IgD-negative memory B cell (primary cell): Measurements from ENCODE around the gene C2orf81. TPM values are rescaled to one million over a fixed set of nuclear protein-coding genes. Genes with fewer than 3 reads are reported as not detected.
"Not testable (repeated sequence)": the region's sequence is repeated elsewhere in the genome, so short reads cannot be mapped to it uniquely, and the experiment has no call there.

Experiments used
- H3K27ac Mint-ChIP-seq, 3 donors: one replicate each; pipeline ENCODE4 v1.8.0; 2020 to 2022; ENCODE audit warnings: mild to moderate bottlenecking in 3 of 3, mixed read lengths in 3 of 3, moderate library complexity in 1 of 3
- H3K27me3 Mint-ChIP-seq: one replicate; pipeline ENCODE4 v1.8.0; 2021; ENCODE audit warnings: mixed read lengths
- H3K36me3 Mint-ChIP-seq: one replicate; pipeline ENCODE4 v1.8.0; 2020; ENCODE audit warnings: mild to moderate bottlenecking, mixed read lengths
- H3K4me1 Mint-ChIP-seq, 3 donors: one replicate each; pipeline ENCODE4 v1.8.0; 2020 to 2022; ENCODE audit warnings: mixed read lengths in 3 of 3, mild to moderate bottlenecking in 1 of 3
- H3K4me3 Mint-ChIP-seq, 4 donors: one replicate each; pipeline ENCODE4 v1.8.0; 2020 to 2022; ENCODE audit warnings: mild to moderate bottlenecking in 4 of 4, mixed read lengths in 4 of 4, moderate library complexity in 3 of 4
- H3K9me3 Mint-ChIP-seq, 3 donors: one replicate each; pipeline ENCODE4 v1.8.0; 2020 to 2021; ENCODE audit warnings: mixed read lengths in 3 of 3, mild to moderate bottlenecking in 1 of 3
- polyA plus RNA-seq: library from polyadenylated mRNA; unstranded; fragments of 300-500 nt; fragmentation: Illumina TruSeq; gene quantifications from one replicate; pipeline ENCODE4 v1.2.3, GENCODE V29; 2021

C2orf81 gene
- polyA plus RNA-seq: 5.6 TPM

DNA sequence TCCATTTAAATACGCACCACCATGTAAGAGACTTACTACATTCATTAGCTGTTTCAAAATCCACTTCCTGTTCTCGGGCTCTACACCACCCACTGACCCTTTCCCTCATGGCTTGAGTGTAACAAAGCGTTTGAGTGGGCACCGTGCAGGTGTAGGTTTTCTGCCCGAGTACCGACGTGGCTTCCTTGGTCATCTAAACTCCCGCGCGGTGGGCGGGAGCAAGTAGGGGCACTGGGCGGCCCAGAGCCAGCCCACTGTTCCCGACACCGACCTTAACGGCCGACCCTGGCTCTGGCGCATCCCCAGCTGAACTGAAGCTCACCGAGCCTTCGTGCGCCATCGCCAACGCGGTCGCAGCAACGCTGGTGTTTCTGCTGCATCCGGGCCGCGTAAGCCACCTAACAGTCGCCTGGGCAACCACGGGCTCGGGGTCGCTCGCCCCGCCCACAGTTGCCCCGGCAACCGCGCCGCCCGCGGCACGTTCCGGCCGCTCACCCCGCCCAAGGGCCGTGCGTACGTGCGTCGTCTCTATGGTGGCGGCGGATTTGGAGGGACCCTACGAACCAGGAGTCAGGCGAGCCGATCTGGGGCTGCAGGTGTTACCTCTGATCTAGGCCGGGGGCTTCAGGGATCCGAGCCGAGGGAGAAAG is at the start of gene C2orf81, which contains the start of gene WDR54:
Gene C2orf81 (minus strand): TSS at position 399 of the 650 bp plus-strand sequence. CDS start 59 bp downstream, at position 340.
Gene WDR54 (plus strand): TSS at position 510 of the 650 bp plus-strand sequence. CDS start 424 bp downstream, outside the sequence.
- no peaks in the 10 kb centered on the region for H3K9me3 Mint-ChIP-seq
- H3K36me3 Mint-ChIP-seq: peaks cover 2% of the 10 kb centered on the region
- H3K27ac Mint-ChIP-seq: peak within 1 kb of the TSS; percentile 97 to 100 (median 99)
- no peaks in the 10 kb centered on the region for H3K27me3 Mint-ChIP-seq
- H3K4me3 Mint-ChIP-seq: peak within 1 kb of the TSS; percentile 94 to 100 (median 97)
- peaks cover 10 to 30% (median 21%) of the 10 kb centered on the region in 3 donors for H3K4me1 Mint-ChIP-seq

- peaks cover 12 to 21% (median 13%) of the 10 kb centered on the region in 3 donors for H3K4me1 Mint-ChIP-seq
- H3K4me3 Mint-ChIP-seq: peak overlapping the region; percentile 30 to 87 (median 72)
- not testable (repeated sequence) for H3K27me3 Mint-ChIP-seq, H3K9me3 Mint-ChIP-seq, H3K36me3 Mint-ChIP-seq
- H3K27ac Mint-ChIP-seq: peak overlapping the region; percentile 67 to 96 (median 89)
Measured at GRCh38 chr2:74470742-74471141, 49.3 kb upstream of the C2orf81 start.

- no peaks in the 10 kb centered on the region for H3K9me3 Mint-ChIP-seq
- peaks cover 5 to 18% (median 12%) of the 10 kb centered on the region in 3 donors for H3K4me1 Mint-ChIP-seq
- no peaks in the 10 kb centered on the region for H3K36me3 Mint-ChIP-seq
- H3K27me3 Mint-ChIP-seq: no peaks in the 10 kb centered on the region
- peak overlapping the region in 1 of 3 donors; percentile 92 for H3K27ac Mint-ChIP-seq
- H3K4me3 Mint-ChIP-seq: peak overlapping the region; percentile 95 to 99 (median 99)
Measured at GRCh38 chr2:74464406-74464805, 43.0 kb upstream of the C2orf81 start.

DNA sequence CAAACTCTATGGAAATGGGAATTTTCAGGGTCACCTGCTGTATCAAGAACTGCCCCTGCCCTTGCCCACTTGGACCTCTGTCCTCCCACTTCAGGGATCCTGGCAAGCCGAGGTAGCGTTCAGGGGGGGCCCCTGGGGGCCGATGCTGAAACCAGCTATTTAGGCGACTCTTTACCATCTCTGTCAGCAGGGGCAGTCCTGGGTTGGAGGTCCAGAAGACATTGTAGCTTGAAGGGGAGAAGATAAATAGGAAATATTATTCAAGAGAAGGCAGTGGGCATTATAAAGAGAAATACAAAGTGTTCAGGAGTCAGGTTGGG is 41.3 kb upstream of the C2orf81 start:
- Mint-ChIP-seq H3K27me3 (no peaks in the 10 kb centered on the region), H3K4me3 (peak overlapping the region in 3 of 4 donors; percentile 34 to 90 (median 39)), H3K9me3 (no peaks in the 10 kb centered on the region), H3K4me1 (peaks cover 11 to 23% (median 20%) of the 10 kb centered on the region in 3 donors), H3K27ac (peak overlapping the region in 1 of 3 donors; percentile 71), H3K36me3 (no peaks in the 10 kb centered on the region)

DNA sequence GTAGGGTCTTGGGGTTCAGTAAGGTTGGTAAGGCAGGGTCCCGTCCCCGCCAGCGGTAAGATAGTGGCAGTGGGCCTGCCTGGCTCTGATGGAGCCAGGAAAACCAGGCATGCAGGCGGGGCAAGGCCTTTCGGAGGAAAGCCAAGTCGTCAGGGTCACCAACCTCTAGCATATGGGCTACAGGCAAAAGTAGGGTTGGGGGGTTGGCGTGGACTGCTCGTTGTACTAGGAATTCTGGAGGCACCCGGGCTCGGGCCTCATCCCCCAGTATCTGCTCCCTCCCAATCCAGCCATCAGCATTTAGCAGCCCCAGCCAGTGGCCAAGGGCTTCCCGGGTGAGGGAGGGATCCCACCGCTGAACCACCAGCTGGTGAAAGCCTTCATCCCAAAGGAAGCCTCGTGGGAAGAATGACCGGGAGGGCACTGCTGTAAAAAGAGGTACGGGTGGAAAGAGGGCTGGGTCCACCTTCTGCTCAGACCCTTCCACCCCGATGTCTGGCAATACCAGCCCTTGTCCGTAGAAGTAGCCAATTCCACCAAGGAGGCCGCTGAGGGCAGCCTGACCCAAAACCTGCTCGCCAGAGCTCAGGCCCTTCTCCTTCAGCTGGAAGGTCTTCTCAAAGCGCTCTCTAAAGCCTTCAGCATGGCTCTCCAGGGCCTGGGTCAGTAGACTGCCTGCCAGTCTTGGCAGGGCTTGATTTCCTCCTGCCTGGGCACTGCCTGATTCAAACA is 40.8 kb upstream of the C2orf81 start:
- Mint-ChIP-seq H3K4me3 (peak overlapping the region in 1 of 4 donors; percentile 90), H3K36me3 (no peaks in the 10 kb centered on the region), H3K9me3 (no peaks in the 10 kb centered on the region), H3K27ac (peak overlapping the region in 1 of 3 donors; percentile 5), H3K27me3 (no peaks in the 10 kb centered on the region), H3K4me1 (peaks cover 12 to 24% (median 20%) of the 10 kb centered on the region in 3 donors)

DNA sequence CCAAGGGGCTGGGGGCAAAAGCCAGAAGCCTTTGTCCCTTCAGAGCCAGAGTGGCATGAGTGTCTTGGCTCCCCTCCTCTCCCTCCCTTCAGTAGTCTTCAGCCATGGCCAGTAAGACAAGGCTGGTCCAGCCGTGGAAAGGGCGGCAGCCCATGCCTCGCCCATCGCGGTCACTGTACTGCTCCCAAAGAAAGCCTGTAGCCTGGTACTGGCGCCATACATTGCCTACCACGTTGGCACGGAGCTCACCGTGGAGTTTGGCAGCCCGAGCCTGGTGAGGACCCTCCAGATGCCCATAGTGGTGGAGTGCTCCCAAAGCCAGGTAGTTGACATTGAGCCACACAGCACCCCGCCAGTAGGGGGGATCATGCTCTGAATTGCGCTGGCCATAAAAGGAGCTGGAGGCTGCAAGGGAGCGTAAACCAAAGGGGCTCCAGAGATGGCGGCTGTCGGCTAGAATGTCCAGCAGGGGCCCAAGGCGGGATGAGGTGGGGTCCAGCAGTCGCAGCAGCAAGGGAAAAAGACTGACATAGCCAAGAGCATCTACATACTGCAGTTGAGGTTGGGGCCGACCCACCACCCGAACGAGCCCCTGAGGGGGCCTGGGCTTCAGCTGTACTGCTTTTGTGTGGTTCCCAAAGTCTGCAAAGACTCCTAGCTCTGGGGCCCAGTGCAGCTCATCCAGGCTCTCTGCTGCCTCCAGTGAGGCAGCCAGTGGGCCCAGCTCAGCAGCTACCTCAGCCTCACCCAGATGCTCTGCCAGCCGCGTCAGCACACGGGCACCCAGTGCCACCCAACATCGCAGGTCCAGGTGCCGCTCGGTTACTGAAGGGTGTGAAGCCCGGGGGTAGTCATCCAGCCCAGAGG is 40.0 kb upstream of the C2orf81 start:
- H3K27me3 Mint-ChIP-seq: no peaks in the 10 kb centered on the region
- H3K4me3 Mint-ChIP-seq: peak overlapping the region in 2 of 4 donors; percentile 46 to 90
- H3K9me3 Mint-ChIP-seq: no peaks in the 10 kb centered on the region
- peak overlapping the region in 1 of 3 donors; percentile 5 for H3K27ac Mint-ChIP-seq
- H3K36me3 Mint-ChIP-seq: no peaks in the 10 kb centered on the region
- H3K4me1 Mint-ChIP-seq: peaks cover 19 to 32% (median 28%) of the 10 kb centered on the region in 3 donors

GRCh38 chr2:74460187-74460586 is 38.8 kb upstream of the C2orf81 start:
- not testable (repeated sequence) for H3K9me3 Mint-ChIP-seq, H3K36me3 Mint-ChIP-seq, H3K27me3 Mint-ChIP-seq
- Mint-ChIP-seq H3K4me1 (peaks cover 25 to 36% (median 31%) of the 10 kb centered on the region in 3 donors), H3K27ac (peak overlapping the region in 1 of 3 donors; percentile 92), H3K4me3 (peak overlapping the region in 3 of 4 donors; percentile 57 to 90 (median 66))

- H3K27me3 Mint-ChIP-seq, H3K9me3 Mint-ChIP-seq, H3K36me3 Mint-ChIP-seq: not testable (repeated sequence)
- Mint-ChIP-seq H3K4me3 (peak overlapping the region; percentile 90 to 96 (median 96)), H3K4me1 (peaks cover 31 to 42% (median 36%) of the 10 kb centered on the region in 3 donors), H3K27ac (peak overlapping the region in 2 of 3 donors; percentile 33 to 92)
Measured at GRCh38 chr2:74459503-74460118, 38.2 kb upstream of the C2orf81 start.

DNA sequence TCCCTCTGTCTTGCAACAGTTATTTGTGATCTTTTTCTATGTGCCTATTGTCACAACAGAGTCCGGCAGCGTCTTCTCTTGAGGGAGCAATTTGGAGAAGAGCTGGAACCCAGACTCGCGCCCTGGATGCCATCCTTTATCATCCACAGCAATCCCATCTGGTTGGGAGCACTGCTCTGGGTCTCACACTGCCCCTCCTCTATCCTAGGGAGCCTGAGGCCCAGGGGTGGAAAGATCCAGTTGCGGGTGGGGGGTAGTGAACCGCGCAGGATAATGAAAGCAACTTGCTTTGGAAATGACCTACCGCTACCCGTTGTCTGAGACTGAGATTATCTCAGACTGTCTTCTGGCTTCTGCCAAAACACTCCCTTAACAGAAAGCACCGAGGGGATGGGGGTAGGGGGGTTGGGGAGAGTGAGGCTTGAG is 37.5 kb upstream of the C2orf81 start:
- Mint-ChIP-seq H3K9me3 (no peaks in the 10 kb centered on the region), H3K36me3 (peaks cover 4% of the 10 kb centered on the region), H3K4me3 (peak overlapping the region; percentile 90 to 96 (median 96)), H3K27me3 (no peaks in the 10 kb centered on the region), H3K27ac (peak overlapping the region; percentile 92 to 100 (median 100)), H3K4me1 (peaks cover 35 to 42% (median 40%) of the 10 kb centered on the region in 3 donors)

GRCh38 chr2:74458132-74458937 is 36.9 kb upstream of the C2orf81 start, which contains the start of gene WBP1:
Gene WBP1 (plus strand): TSS chr2:74458438. CDS start chr2:74458603, 165 bp downstream.
- H3K27ac Mint-ChIP-seq: peak within 1 kb of the TSS; percentile 92 to 100 (median 100)
- H3K36me3 Mint-ChIP-seq: peaks cover 4% of the 10 kb centered on the region
- H3K9me3 Mint-ChIP-seq: no peaks in the 10 kb centered on the region
- H3K27me3 Mint-ChIP-seq: no peaks in the 10 kb centered on the region
- peaks cover 34 to 41% (median 39%) of the 10 kb centered on the region in 3 donors for H3K4me1 Mint-ChIP-seq
- peak within 1 kb of the TSS; percentile 90 to 96 (median 96) for H3K4me3 Mint-ChIP-seq

- Mint-ChIP-seq H3K36me3 (peaks cover 4% of the 10 kb centered on the region), H3K4me1 (peaks cover 35 to 43% (median 43%) of the 10 kb centered on the region in 3 donors), H3K9me3 (no peaks in the 10 kb centered on the region), H3K27me3 (no peaks in the 10 kb centered on the region), H3K27ac (peak overlapping the region; percentile 92 to 100 (median 100)), H3K4me3 (peak overlapping the region; percentile 90 to 96 (median 96))
Measured at GRCh38 chr2:74457549-74458131, 36.2 kb upstream of the C2orf81 start.

DNA sequence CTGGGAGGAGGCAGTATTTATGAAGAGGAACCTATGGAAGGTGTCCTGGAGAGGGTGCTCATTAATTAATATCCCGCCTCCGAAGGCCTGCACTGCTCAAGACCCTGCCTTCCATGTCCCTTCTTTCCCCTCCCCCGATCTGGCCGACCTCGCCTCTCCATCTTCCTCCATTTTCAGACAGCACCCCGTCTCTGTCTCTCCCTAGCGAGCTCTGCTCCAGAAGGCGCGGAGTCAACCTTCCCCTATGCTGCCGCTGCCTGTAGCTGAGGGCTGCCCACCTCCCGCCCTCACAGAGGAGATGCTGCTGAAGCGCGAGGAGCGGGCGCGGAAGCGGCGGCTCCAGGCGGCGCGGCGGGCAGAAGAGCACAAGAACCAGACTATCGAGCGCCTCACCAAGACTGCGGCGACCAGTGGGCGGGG is 35.7 kb upstream of the C2orf81 start:
- H3K4me3 Mint-ChIP-seq: peak overlapping the region; percentile 90 to 96 (median 96)
- peaks cover 5% of the 10 kb centered on the region for H3K36me3 Mint-ChIP-seq
- H3K27me3 Mint-ChIP-seq: no peaks in the 10 kb centered on the region
- peak overlapping the region; percentile 92 to 100 (median 98) for H3K27ac Mint-ChIP-seq
- peaks cover 40 to 48% (median 47%) of the 10 kb centered on the region in 3 donors for H3K4me1 Mint-ChIP-seq
- H3K9me3 Mint-ChIP-seq: no peaks in the 10 kb centered on the region
